Right hindlimb (tissue), 1 donor: ENCODE measurements around the gene SEC23A.
"Not testable (repeated sequence)": the region's sequence is repeated elsewhere in the genome, so short reads cannot be mapped to it uniquely, and the experiment has no call there.

ENCODE experiments used
- DNase-seq: peaks from one replicate; pipeline ENCODE4 v3.0.0-alpha.2; 2018

SEC23A gene

GRCh38 chr14:39102969-39103957 is at the start of gene SEC23A:
Gene SEC23A, minus strand, starts transcription at chr14:39103235. Its CDS starts 7,117 bp downstream, at chr14:39096118.
- DNase-seq, result peak; percentile 95

GRCh38 chr14:39145266-39145966 is 42.4 kb upstream of the SEC23A start:
- no peak for DNase-seq

- not testable (repeated sequence) for DNase-seq
Observed at GRCh38 chr14:39143226-39143625, 40.2 kb upstream of the SEC23A start.

GRCh38 chr14:39141623-39142022 is 38.6 kb upstream of the SEC23A start:
- DNase-seq, result not testable (repeated sequence)

GRCh38 chr14:39140170-39140569 is 37.1 kb upstream of the SEC23A start:
- no peak for DNase-seq

GRCh38 chr14:39138440-39138839 is 35.4 kb upstream of the SEC23A start:
- DNase-seq, result no peak

GRCh38 chr14:39137835-39138234 is 34.8 kb upstream of the SEC23A start:
- not testable (repeated sequence) for DNase-seq

GRCh38 chr14:39122330-39123138 is 19.5 kb upstream of the SEC23A start:
- DNase-seq, result no peak

GRCh38 chr14:39114073-39114838 is 11.2 kb upstream of the SEC23A start, which contains the start of gene GEMIN2:
Gene GEMIN2, plus strand, starts transcription at chr14:39114323. Its CDS starts 16 bp downstream, at chr14:39114339.
- DNase-seq, result peak; percentile 93

- DNase-seq, result no peak
Observed at GRCh38 chr14:39113685-39114072, 10.6 kb upstream of the SEC23A start.

GRCh38 chr14:39109893-39110715 is 7.1 kb upstream of the SEC23A start:
- no peak for DNase-seq

GRCh38 chr14:39108791-39109190 is 5.8 kb upstream of the SEC23A start:
- no peak for DNase-seq

- no peak for DNase-seq
Observed at GRCh38 chr14:39107591-39107996, 4.6 kb upstream of the SEC23A start.

- not testable (repeated sequence) for DNase-seq
Observed at GRCh38 chr14:39104078-39104801, 1.2 kb upstream of the SEC23A start.

- DNase-seq, result peak; percentile 58
Observed at GRCh38 chr14:39102265-39102968, 618 bp downstream of the SEC23A start.

- no peak for DNase-seq
Observed at GRCh38 chr14:39099748-39100147, 3.3 kb downstream of the SEC23A start.

- DNase-seq, result not testable (repeated sequence)
Observed at GRCh38 chr14:39099215-39099614, 3.8 kb downstream of the SEC23A start.

- no peak for DNase-seq
Observed at GRCh38 chr14:39097159-39097558, 5.9 kb downstream of the SEC23A start.

GRCh38 chr14:39094515-39094914 is 8.5 kb downstream of the SEC23A start:
- DNase-seq, result no peak

GRCh38 chr14:39091716-39092115 is 11.3 kb downstream of the SEC23A start:
- no peak for DNase-seq
